Measurements from ENCODE around the gene ZNF57. TPM values are rescaled to one million over a fixed set of nuclear protein-coding genes. Genes with fewer than 3 reads are reported as not detected.
A peak's percentile ranks its signal among the peaks of the same experiment; 100 is the strongest.

ZNF57 gene
- total and polyA plus RNA-seq, 9 of the 15 experiments (the other 6 are each of a cell fraction or from before 2014, with no cell fraction given): 3.9 to 13.5 (median 7.8) TPM

GRCh38 chr19:2945575-2946184, 45.0 kb downstream of the ZNF57 start (continued):
- TF ChIP-seq TCF15 (CRISPR knock-in tag; IDR thresholded peaks at IDR 0.05) (peak; percentile 75; the same call in 1 of the 2 replicates), MTF1 (CRISPR knock-in tag; IDR thresholded peaks at IDR 0.05; ENCODE audit: borderline replicate concordance) (no peak), ZNF239 (CRISPR knock-in tag; IDR thresholded peaks at IDR 0.05) (no peak), ATF3 (IDR thresholded peaks at IDR 0.05) (peak; percentile 5; the same call in 1 of the 2 replicates), ATF3 (CRISPR knock-in tag; conservative IDR thresholded peaks at IDR 0.05) (no peak), MTA2 (IDR thresholded peaks at IDR 0.05; ENCODE audit: low read depth) (no peak), MEF2D (tag; conservative IDR thresholded peaks at IDR 0.05; ENCODE audit: low read depth) (peak; percentile 26; the same call in 1 of the 2 replicates), PRMT5 (CRISPR knock-in tag; IDR thresholded peaks at IDR 0.05) (no peak), NBN (IDR thresholded peaks at IDR 0.05; ENCODE audit: low read depth) (0 out of 2 replicates have a peak, but pooled peaks have one; percentile 22), NR4A1 (CRISPR knock-in tag; IDR thresholded peaks at IDR 0.05) (no peak), NR4A1 (tag; IDR thresholded peaks at IDR 0.05) (peak; percentile 86), ZNF408 (CRISPR knock-in tag; IDR thresholded peaks at IDR 0.05; ENCODE audit: low read depth) (no peak), PYGO2 (tag; IDR thresholded peaks at IDR 0.05) (no peak; the same call in 1 of the 2 replicates), ATF4 (CRISPR knock-in tag; IDR thresholded peaks at IDR 0.05) (no peak), ZBTB26 (CRISPR knock-in tag; IDR thresholded peaks at IDR 0.05) (no peak), ELK1 (CRISPR knock-in tag; IDR thresholded peaks at IDR 0.05) (no peak), U2AF1 (optimal IDR thresholded peaks at IDR 0.05; ENCODE audit: low read depth, low read length) (no peak), ZNF644 (tag; IDR thresholded peaks at IDR 0.05; ENCODE audit: low read depth) (peak; percentile 6; the same call in 1 of the 2 replicates), ZNF589 (CRISPR knock-in tag; IDR thresholded peaks at IDR 0.05; ENCODE audit: low read depth) (0 out of 2 replicates have a peak, but pooled peaks have one; percentile 48), POLR3G (IDR thresholded peaks at IDR 0.05; ENCODE audit: extremely low read depth, insufficient read length, insufficient replicate concordance) (no peak), FUS (optimal IDR thresholded peaks at IDR 0.05; ENCODE audit: low read depth, low read length) (no peak), MCM7 (IDR thresholded peaks at IDR 0.05) (no peak), SMARCA4 (IDR thresholded peaks at IDR 0.05) (peak; percentile 20; the same call in 1 of the 2 replicates), U2AF2 (optimal IDR thresholded peaks at IDR 0.05; ENCODE audit: low read depth, low read length) (no peak), KLF13 (tag; IDR thresholded peaks at IDR 0.05; ENCODE audit: borderline replicate concordance, low read depth) (no peak)

Data from K562 (cell line).